Mesothelial cell of epicardium (in vitro differentiated cells): ENCODE results near the gene SSBP3. TPM values are rescaled to one million over a fixed set of nuclear protein-coding genes. Genes with fewer than 3 reads are reported as not detected.

ENCODE experiments used
- DNase-seq, 2 experiments: peaks; one replicate each; pipeline ENCODE4 v3.0.0; 2021; ENCODE audit warnings: low spot score in 2 of 2; ENCODE audit not compliant: unreplicated experiment in 2 of 2
- H3K27ac Mint-ChIP-seq: 2 replicates; pipeline ENCODE4 v1.8.0; 2021; ENCODE audit warnings: mixed read lengths
- H3K27me3 Mint-ChIP-seq: 2 replicates; pipeline ENCODE4 v1.8.0; 2021; ENCODE audit warnings: low read depth, mixed read lengths
- H3K36me3 Mint-ChIP-seq: 2 replicates; pipeline ENCODE4 v1.8.0; 2021; ENCODE audit warnings: mixed read lengths
- H3K4me1 Mint-ChIP-seq: 2 replicates; pipeline ENCODE4 v1.8.0; 2021; ENCODE audit warnings: mixed read lengths
- H3K4me3 Mint-ChIP-seq: 2 replicates; pipeline ENCODE4 v1.8.0; 2021; ENCODE audit warnings: mild to moderate bottlenecking, moderate library complexity, mixed read lengths
- H3K9me3 Mint-ChIP-seq: 2 replicates; pipeline ENCODE4 v1.8.0; 2021; ENCODE audit warnings: mixed read lengths
- total RNA-seq: library from RNA; stranded (reverse); gene quantifications from 3 replicates; pipeline ENCODE4 v1.2.1, GENCODE V29; 2021
- TF ChIP-seq, protein P1 (sequence below): fragments of 200-600 bp; sonication (generic); IDR thresholded peaks from one replicate; pipeline ENCODE4 v1.5.0; 2021; ENCODE audit warnings: antibody characterized with exemption; ENCODE audit not compliant: unreplicated experiment

The SSBP3 gene
- total RNA-seq, 1 donor from 2014 or later: 172 TPM

- peaks cover 22% of the 10 kb centered on the region for H3K4me1 Mint-ChIP-seq
- no peak for DNase-seq
- H3K9me3 Mint-ChIP-seq: no peaks in the 10 kb centered on the region
- H3K27ac Mint-ChIP-seq: no peak overlapping the region
- no peak overlapping the region for H3K4me3 Mint-ChIP-seq
- TF ChIP-seq, protein P1, sequence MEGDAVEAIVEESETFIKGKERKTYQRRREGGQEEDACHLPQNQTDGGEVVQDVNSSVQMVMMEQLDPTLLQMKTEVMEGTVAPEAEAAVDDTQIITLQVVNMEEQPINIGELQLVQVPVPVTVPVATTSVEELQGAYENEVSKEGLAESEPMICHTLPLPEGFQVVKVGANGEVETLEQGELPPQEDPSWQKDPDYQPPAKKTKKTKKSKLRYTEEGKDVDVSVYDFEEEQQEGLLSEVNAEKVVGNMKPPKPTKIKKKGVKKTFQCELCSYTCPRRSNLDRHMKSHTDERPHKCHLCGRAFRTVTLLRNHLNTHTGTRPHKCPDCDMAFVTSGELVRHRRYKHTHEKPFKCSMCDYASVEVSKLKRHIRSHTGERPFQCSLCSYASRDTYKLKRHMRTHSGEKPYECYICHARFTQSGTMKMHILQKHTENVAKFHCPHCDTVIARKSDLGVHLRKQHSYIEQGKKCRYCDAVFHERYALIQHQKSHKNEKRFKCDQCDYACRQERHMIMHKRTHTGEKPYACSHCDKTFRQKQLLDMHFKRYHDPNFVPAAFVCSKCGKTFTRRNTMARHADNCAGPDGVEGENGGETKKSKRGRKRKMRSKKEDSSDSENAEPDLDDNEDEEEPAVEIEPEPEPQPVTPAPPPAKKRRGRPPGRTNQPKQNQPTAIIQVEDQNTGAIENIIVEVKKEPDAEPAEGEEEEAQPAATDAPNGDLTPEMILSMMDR: no peak
- H3K36me3 Mint-ChIP-seq: no peaks in the 10 kb centered on the region
- H3K27me3 Mint-ChIP-seq: no peaks in the 10 kb centered on the region
Measured at GRCh38 chr1:54415991-54416390, 9.8 kb upstream of the SSBP3 start.

GRCh38 chr1:54415533-54415932 lies 9.3 kb upstream of the SSBP3 start:
- TF ChIP-seq, protein P1: no peak
- Mint-ChIP-seq H3K4me3 (no peak overlapping the region), H3K9me3 (no peaks in the 10 kb centered on the region), H3K27ac (no peak overlapping the region), H3K36me3 (no peaks in the 10 kb centered on the region), H3K27me3 (no peaks in the 10 kb centered on the region), H3K4me1 (peaks cover 27% of the 10 kb centered on the region)
- DNase-seq: no peak

DNA sequence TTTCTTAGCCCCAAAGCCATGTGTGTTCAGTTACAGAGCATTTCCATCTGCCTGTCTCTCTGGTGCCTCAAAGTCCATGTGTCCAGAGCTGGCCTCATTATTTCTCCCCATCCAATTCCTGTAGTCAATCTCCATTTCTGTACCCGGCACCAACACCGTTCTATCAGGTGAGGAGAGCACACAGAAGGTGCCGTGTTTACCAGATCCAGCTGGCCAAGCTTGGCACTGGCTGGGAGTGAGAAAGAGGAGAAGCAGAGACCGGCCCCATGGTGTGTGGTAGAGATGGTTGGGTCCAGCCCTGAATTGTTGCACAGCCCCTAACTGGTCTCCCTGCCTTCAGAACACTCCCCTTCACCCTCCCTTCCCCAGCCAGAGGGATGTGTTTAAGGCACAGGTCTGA lies 7.5 kb upstream of the SSBP3 start:
- H3K27ac Mint-ChIP-seq: peak overlapping the region; percentile 89
- TF ChIP-seq, protein P1: no peak
- H3K36me3 Mint-ChIP-seq: no peaks in the 10 kb centered on the region
- DNase-seq: no peak
- no peak overlapping the region for H3K4me3 Mint-ChIP-seq
- no peaks in the 10 kb centered on the region for H3K9me3 Mint-ChIP-seq
- H3K4me1 Mint-ChIP-seq: peaks cover 45% of the 10 kb centered on the region
- no peaks in the 10 kb centered on the region for H3K27me3 Mint-ChIP-seq

DNA sequence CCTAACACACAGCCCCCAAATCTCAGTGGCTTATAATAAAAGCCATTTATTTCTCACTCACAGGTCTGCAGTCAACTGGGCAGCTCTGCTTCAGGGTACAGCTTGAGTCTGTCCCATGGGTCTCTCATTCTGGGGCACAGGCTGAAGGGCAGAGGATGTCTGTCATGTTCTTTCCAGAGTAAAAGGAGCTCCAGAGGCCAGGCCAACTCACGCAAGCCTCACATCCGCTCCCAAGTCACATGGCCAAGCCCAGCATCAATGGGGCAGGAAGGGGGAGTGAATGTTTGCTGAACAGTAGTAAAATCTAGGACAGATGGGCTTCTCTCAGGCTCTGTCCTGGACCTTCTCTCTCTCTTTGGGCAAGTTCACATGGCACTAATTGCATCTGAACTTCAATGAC lies 7.1 kb upstream of the SSBP3 start:
- Mint-ChIP-seq H3K9me3 (no peaks in the 10 kb centered on the region), H3K27me3 (no peaks in the 10 kb centered on the region), H3K4me3 (peak overlapping the region; percentile 21), H3K27ac (peak overlapping the region; percentile 89), H3K36me3 (no peaks in the 10 kb centered on the region), H3K4me1 (peaks cover 49% of the 10 kb centered on the region)
- DNase-seq: no peak
- TF ChIP-seq, protein P1: no peak

DNA sequence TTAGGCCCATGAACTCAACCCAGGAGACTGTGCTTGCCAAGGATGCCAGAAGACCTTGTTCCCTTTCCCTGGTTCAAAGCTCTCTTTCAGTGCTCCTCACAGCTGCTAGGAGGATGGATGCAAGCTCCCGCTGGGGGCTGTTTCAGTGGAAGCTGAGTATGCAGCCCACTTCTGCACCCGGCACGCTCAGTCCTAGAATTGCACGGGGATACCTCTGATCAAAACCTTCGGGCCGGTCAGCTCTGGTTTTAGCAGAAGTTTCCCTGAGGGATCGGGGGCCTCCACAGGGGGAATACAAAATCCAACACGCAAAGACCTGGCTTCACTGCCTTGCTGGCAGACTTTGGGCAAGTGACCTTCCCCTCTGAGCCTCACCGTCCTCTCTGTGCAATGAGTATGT lies 4.2 kb upstream of the SSBP3 start:
- TF ChIP-seq, protein P1: no peak
- peaks cover 55% of the 10 kb centered on the region for H3K4me1 Mint-ChIP-seq
- H3K4me3 Mint-ChIP-seq: no peak overlapping the region
- no peak for DNase-seq
- no peaks in the 10 kb centered on the region for H3K27me3 Mint-ChIP-seq
- H3K27ac Mint-ChIP-seq: peak overlapping the region; percentile 99
- no peaks in the 10 kb centered on the region for H3K36me3 Mint-ChIP-seq
- no peaks in the 10 kb centered on the region for H3K9me3 Mint-ChIP-seq
